H1 (cell line): Measurements from ENCODE around the gene ZAR1.
A peak's percentile ranks its signal among the peaks of the same experiment; 100 is the strongest.

Source experiments
- CEBPB ChIP-seq: IDR thresholded peaks from 2 replicates; pipeline ENCODE4 v1.6.1; 2012; ENCODE audit warnings: low read depth, low read length
- EP300 ChIP-seq, 2 experiments: IDR thresholded peaks; 1 replicate in 1 of 2; 2 replicates in 1 of 2; pipeline ENCODE4 v1.6.1; 2011 to 2012; ENCODE audit warnings: low read depth in 2 of 2, low read length in 2 of 2, mild to moderate bottlenecking in 2 of 2, borderline replicate concordance in 1 of 2, inconsistent platforms in 1 of 2, moderate library complexity in 1 of 2
- EZH2 ChIP-seq: fragments of 200-600 bp; sonication (generic); IDR thresholded peaks from 2 replicates; pipeline ENCODE4 v1.7.1; 2012; ENCODE audit warnings: low read depth, mild to moderate bottlenecking, moderate library complexity, low read length, inconsistent platforms; ENCODE audit not compliant: severe bottlenecking
- MAX ChIP-seq: IDR thresholded peaks from 2 replicates; pipeline ENCODE4 v1.6.1; 2012; ENCODE audit warnings: inconsistent platforms
- POLR2A ChIP-seq, 2 experiments: IDR thresholded peaks; 1 replicate in 1 of 2; 2 replicates in 1 of 2; pipeline ENCODE4 v1.6.1; 2011; ENCODE audit warnings: low read depth in 2 of 2, low read length in 2 of 2, mild to moderate bottlenecking in 2 of 2; ENCODE audit errors: control extremely low read depth in 1 of 2
- RNF2 ChIP-seq: fragments of 200-900, 300-1000 bp; sonication (generic); IDR thresholded peaks from 2 replicates; pipeline ENCODE4 v1.7.1; 2016; ENCODE audit warnings: borderline replicate concordance, low read depth, mild to moderate bottlenecking, antibody characterized with exemption, low read length; ENCODE audit not compliant: poor library complexity, severe bottlenecking; ENCODE audit errors: missing control alignments
- SUZ12 ChIP-seq: fragments of 200-600 bp; sonication (generic); IDR thresholded peaks from 2 replicates; pipeline ENCODE4 v1.6.1; 2012; ENCODE audit warnings: mild to moderate bottlenecking, inconsistent platforms, low read length, moderate library complexity, mixed read lengths
- ZNF274 ChIP-seq: IDR thresholded peaks from 2 replicates; pipeline ENCODE4 v1.7.0; 2012; ENCODE audit warnings: low read length, borderline replicate concordance; ENCODE audit errors: extremely low read depth
- TF ChIP-seq, protein P1 (sequence below), 3 experiments: IDR thresholded peaks; 1 replicate in 2 of 3; 2 replicates in 1 of 3; pipeline versions ENCODE4 v1.5.1 to v1.6.1; 2011; ENCODE audit warnings: low read length in 3 of 3, mild to moderate bottlenecking in 3 of 3, inconsistent platforms in 2 of 3, low read depth in 1 of 3, moderate library complexity in 1 of 3; ENCODE audit not compliant: insufficient read depth in 1 of 3; ENCODE audit errors: control extremely low read depth in 1 of 3
- TF ChIP-seq, protein P2 (sequence below): IDR thresholded peaks from 2 replicates; pipeline ENCODE4 v1.6.1; 2012; ENCODE audit warnings: low read length, inconsistent platforms

DNA sequence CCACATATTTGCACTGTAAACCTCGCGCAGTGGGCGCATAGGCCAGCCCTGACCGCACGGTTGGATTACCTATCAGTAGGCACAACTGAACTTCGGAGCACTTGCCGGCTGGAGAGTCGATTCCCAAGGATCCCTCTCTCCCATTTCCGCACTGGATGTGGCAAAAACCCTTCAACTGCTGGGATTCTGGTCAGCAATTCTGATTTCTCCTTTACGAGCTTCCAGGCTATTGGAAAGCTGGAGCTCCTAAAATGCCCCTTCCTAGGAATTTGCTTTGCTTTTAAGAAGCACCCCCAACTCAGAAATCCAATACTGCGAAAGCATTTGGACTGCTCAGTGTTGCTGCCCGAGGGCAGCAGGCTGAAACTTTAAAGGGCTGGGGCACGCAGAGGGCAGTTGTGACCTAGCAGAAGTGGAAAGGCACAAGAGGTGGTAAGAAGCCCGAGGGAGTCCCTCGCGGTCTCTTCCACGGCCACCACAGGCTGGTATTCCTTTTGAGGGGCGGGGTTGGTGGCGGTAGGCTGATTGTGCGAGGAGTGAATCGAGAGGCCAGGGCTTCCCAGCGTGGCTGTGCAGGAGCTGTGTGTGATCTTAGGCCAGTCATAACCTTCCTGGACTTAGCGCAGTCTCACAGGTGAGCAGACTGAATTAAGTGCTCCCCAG lies 1.6 kb downstream of the ZAR1 start:
- TF ChIP-seq, protein P1, sequence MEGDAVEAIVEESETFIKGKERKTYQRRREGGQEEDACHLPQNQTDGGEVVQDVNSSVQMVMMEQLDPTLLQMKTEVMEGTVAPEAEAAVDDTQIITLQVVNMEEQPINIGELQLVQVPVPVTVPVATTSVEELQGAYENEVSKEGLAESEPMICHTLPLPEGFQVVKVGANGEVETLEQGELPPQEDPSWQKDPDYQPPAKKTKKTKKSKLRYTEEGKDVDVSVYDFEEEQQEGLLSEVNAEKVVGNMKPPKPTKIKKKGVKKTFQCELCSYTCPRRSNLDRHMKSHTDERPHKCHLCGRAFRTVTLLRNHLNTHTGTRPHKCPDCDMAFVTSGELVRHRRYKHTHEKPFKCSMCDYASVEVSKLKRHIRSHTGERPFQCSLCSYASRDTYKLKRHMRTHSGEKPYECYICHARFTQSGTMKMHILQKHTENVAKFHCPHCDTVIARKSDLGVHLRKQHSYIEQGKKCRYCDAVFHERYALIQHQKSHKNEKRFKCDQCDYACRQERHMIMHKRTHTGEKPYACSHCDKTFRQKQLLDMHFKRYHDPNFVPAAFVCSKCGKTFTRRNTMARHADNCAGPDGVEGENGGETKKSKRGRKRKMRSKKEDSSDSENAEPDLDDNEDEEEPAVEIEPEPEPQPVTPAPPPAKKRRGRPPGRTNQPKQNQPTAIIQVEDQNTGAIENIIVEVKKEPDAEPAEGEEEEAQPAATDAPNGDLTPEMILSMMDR (IDR thresholded peaks at IDR 0.05; ENCODE audit: control extremely low read depth in 1 of 3, insufficient read depth in 1 of 3, low read depth in 1 of 3, low read length in 3 of 3), result no peak
- no peak for TF ChIP-seq MAX
- peak; percentile 36 for TF ChIP-seq EZH2
- TF ChIP-seq EP300 (IDR thresholded peaks at IDR 0.05; ENCODE audit: borderline replicate concordance in 1 of 2, low read depth in 2 of 2, low read length in 2 of 2), result no peak
- no peak for TF ChIP-seq POLR2A (IDR thresholded peaks at IDR 0.05; ENCODE audit: control extremely low read depth in 1 of 2, low read depth in 2 of 2, low read length in 2 of 2)
- TF ChIP-seq, protein P2, sequence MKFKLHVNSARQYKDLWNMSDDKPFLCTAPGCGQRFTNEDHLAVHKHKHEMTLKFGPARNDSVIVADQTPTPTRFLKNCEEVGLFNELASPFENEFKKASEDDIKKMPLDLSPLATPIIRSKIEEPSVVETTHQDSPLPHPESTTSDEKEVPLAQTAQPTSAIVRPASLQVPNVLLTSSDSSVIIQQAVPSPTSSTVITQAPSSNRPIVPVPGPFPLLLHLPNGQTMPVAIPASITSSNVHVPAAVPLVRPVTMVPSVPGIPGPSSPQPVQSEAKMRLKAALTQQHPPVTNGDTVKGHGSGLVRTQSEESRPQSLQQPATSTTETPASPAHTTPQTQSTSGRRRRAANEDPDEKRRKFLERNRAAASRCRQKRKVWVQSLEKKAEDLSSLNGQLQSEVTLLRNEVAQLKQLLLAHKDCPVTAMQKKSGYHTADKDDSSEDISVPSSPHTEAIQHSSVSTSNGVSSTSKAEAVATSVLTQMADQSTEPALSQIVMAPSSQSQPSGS, result no peak
- peak; percentile 79; the same call in 1 of the 2 replicates for TF ChIP-seq SUZ12
- TF ChIP-seq ZNF274, result no peak
- TF ChIP-seq CEBPB, result no peak
- no peak for TF ChIP-seq RNF2
